Body of pancreas (tissue), 4 donors: Measurements from ENCODE around the gene EPB41L5.

Source experiments
- POLR2A ChIP-seq, 3 donors: fragments of 450-650 bp; IDR thresholded peaks; one replicate each; pipeline ENCODE4 v1.6.1; 2016; ENCODE audit warnings: antibody characterized with exemption in 3 of 3, mild to moderate bottlenecking in 2 of 3
- TF ChIP-seq, protein P1 (sequence below), 7 experiments: fragments of 450-650 bp in 4 of 7; fragments of 200-600 bp in 3 of 7; sonication (generic) in 3 of 7; IDR thresholded peaks; one replicate each; pipeline ENCODE4 v1.5.1; 2016 to 2019; ENCODE audit warnings: antibody characterized with exemption in 7 of 7

GRCh38 chr2:120108049-120108448 lies 95.2 kb downstream of the EPB41L5 start:
- TF ChIP-seq, protein P1, sequence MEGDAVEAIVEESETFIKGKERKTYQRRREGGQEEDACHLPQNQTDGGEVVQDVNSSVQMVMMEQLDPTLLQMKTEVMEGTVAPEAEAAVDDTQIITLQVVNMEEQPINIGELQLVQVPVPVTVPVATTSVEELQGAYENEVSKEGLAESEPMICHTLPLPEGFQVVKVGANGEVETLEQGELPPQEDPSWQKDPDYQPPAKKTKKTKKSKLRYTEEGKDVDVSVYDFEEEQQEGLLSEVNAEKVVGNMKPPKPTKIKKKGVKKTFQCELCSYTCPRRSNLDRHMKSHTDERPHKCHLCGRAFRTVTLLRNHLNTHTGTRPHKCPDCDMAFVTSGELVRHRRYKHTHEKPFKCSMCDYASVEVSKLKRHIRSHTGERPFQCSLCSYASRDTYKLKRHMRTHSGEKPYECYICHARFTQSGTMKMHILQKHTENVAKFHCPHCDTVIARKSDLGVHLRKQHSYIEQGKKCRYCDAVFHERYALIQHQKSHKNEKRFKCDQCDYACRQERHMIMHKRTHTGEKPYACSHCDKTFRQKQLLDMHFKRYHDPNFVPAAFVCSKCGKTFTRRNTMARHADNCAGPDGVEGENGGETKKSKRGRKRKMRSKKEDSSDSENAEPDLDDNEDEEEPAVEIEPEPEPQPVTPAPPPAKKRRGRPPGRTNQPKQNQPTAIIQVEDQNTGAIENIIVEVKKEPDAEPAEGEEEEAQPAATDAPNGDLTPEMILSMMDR (IDR thresholded peaks at IDR 0.05) = peak in 1 of 7 experiments; percentile 4
- TF ChIP-seq POLR2A (IDR thresholded peaks at IDR 0.05) = no peak
